SH-SY5Y (cell line): ENCODE results near the gene KLHL29.

Experiments used
- GATA2 ChIP-seq: IDR thresholded peaks from 2 replicates; pipeline ENCODE4 v1.6.1; 2011; ENCODE audit warnings: mild to moderate bottlenecking, low read depth, low read length
- GATA3 ChIP-seq: IDR thresholded peaks from 2 replicates; pipeline ENCODE4 v1.6.1; 2011; ENCODE audit warnings: low read depth, mild to moderate bottlenecking, low read length, moderate library complexity

Gene KLHL29

GRCh38 chr2:23578964-23579671 lies 194.1 kb downstream of the KLHL29 start:
- no peak for TF ChIP-seq GATA3
- no peak for TF ChIP-seq GATA2

- no peak for TF ChIP-seq GATA2
- no peak for TF ChIP-seq GATA3
These were observed 194.7 kb downstream of the KLHL29 start for GRCh38 chr2:23579674-23580073.

GRCh38 chr2:23583467-23583866 lies 198.5 kb downstream of the KLHL29 start:
- TF ChIP-seq GATA3 (no peak), GATA2 (no peak)

- TF ChIP-seq GATA2 (no peak), GATA3 (no peak)
These were observed 199.2 kb downstream of the KLHL29 start for GRCh38 chr2:23584054-23584745.

- TF ChIP-seq GATA2 (no peak), GATA3 (no peak)
These were observed 200.5 kb downstream of the KLHL29 start for GRCh38 chr2:23585273-23586170.

- TF ChIP-seq GATA2 (no peak), GATA3 (no peak)
These were observed 201.8 kb downstream of the KLHL29 start for GRCh38 chr2:23586741-23587306.

- no peak for TF ChIP-seq GATA3
- no peak for TF ChIP-seq GATA2
These were observed 202.4 kb downstream of the KLHL29 start for GRCh38 chr2:23587341-23587880.

GRCh38 chr2:23588106-23588505 lies 203.1 kb downstream of the KLHL29 start:
- TF ChIP-seq GATA3 = no peak
- no peak for TF ChIP-seq GATA2

- no peak for TF ChIP-seq GATA3
- TF ChIP-seq GATA2 = no peak
These were observed 203.7 kb downstream of the KLHL29 start for GRCh38 chr2:23588508-23589201.

GRCh38 chr2:23589220-23589647 lies 204.3 kb downstream of the KLHL29 start:
- TF ChIP-seq GATA3 = no peak
- no peak for TF ChIP-seq GATA2

- TF ChIP-seq GATA3 (no peak), GATA2 (no peak)
These were observed 204.8 kb downstream of the KLHL29 start for GRCh38 chr2:23589739-23590138.

GRCh38 chr2:23590241-23590869 lies 205.4 kb downstream of the KLHL29 start:
- TF ChIP-seq GATA3 (no peak), GATA2 (no peak)

- TF ChIP-seq GATA2 (no peak), GATA3 (no peak)
These were observed 206.1 kb downstream of the KLHL29 start for GRCh38 chr2:23591111-23591510.
